ENCODE data around the gene KXD1. TPM values are rescaled to one million over a fixed set of nuclear protein-coding genes. Genes with fewer than 3 reads are reported as not detected.
"Not testable (repeated sequence)": the region's sequence is repeated elsewhere in the genome, so short reads cannot be mapped to it uniquely, and the experiment has no call there.

The KXD1 gene
- total RNA-seq, 4 donors from 2014 or later = 30.3 to 113 (median 82.5) TPM

DNA sequence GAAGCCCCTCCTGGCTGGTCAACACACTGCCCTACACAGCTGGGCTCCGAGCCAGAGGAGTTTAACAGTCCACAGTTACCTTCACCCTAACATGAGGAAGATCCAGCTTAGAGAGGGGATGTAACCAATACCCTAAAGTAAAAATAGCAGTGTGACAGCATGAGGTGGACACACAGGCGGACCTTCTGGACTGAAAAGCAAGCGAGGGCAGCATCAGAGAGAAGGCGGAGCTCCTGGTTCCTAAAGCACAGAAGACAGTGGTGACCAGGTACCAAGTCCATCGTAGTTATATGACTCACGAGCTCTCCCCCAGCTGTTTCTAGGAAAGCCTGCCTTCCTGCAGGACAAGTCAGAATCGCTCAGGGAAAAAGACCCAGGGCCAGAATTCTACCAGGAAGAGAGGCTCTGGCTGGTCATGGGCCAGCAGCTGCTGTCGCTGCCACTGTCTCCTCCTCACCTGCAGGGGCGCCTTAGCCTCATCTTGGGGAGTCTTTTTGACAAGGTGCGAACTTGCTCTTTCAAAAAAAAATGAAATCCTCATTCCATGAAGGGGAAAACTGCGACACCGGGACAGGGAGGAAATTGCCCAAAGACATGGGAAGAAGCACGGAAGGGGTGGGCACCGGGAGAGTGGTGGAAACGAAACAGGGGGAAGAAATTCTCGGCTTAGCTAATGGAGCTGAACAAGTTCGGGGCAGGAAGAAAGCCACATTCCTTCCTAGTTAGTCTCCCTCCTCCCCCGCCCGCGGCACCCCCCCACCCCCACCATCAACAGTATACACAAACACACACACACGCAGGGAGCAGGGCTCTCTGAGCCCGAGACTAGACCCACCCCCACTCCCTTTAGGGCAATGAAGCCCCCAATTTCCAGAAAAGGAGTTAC lies 37.5 kb upstream of the KXD1 start:
- intact Hi-C loops (cut with DNase I; ENCODE audit: low total_unique reads) = no loop called here
- peaks cover 0 to 4% of the 10 kb centered on the region in 2 donors for H3K4me1 ChIP-seq
- peak; percentile 14 to 21 for TF ChIP-seq POLR2A (IDR thresholded peaks at IDR 0.05)
- TF ChIP-seq, protein P1, sequence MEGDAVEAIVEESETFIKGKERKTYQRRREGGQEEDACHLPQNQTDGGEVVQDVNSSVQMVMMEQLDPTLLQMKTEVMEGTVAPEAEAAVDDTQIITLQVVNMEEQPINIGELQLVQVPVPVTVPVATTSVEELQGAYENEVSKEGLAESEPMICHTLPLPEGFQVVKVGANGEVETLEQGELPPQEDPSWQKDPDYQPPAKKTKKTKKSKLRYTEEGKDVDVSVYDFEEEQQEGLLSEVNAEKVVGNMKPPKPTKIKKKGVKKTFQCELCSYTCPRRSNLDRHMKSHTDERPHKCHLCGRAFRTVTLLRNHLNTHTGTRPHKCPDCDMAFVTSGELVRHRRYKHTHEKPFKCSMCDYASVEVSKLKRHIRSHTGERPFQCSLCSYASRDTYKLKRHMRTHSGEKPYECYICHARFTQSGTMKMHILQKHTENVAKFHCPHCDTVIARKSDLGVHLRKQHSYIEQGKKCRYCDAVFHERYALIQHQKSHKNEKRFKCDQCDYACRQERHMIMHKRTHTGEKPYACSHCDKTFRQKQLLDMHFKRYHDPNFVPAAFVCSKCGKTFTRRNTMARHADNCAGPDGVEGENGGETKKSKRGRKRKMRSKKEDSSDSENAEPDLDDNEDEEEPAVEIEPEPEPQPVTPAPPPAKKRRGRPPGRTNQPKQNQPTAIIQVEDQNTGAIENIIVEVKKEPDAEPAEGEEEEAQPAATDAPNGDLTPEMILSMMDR (IDR thresholded peaks at IDR 0.05) = peak; percentile 53 to 59 (median 58)

DNA sequence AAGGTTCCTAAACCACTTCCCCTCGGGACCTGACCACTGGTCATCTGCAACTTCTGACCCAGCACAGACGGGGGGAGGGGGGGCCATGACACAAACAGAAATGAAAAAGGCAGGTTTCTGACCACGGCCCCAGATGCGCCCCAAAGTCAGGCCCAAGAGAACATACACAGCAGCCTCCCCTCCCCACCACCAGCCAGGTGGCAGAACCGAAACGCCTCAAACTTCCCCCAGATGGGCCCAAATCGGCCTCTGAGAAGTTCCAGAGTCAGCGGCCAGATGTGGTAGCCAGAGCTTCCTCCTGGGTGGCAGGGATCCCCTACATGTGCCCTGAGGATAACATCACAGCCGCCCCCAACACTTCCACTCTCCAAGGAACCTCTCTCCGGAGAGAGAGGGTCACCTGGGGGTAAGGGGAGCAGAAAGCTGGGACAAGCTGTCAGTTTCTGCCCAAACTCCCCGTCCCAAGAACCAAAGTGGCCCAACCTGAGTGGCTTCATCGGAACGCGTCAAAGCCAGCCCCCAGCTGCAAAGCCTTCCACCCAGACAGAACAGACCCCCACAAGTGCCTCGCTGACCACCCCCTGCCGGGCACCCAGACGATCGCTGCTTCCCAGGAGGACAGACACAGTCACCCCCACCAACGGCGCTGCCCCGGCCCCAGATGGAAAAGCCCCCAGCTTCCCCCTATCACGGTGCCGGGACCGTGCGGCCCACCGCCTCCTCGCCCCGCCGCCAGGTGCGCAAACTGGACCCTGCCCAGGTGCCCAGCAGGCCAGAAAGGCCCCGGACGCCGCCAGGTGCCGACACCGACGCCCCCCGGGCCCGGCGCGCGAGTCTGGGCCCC lies 36.6 kb upstream of the KXD1 start:
- Histone ChIP-seq H3K4me1 (no peaks in the 10 kb centered on the region), H3K36me3 (no peaks in the 10 kb centered on the region), H3K27me3 (no peaks in the 10 kb centered on the region), H3K9me3 (no peaks in the 10 kb centered on the region), H3K4me3 (peak overlapping the region; percentile 77 to 79), H3K27ac (peak overlapping the region; percentile 94)
- no peak for TF ChIP-seq POLR2A (IDR thresholded peaks at IDR 0.05)
- TF ChIP-seq, protein P1 (IDR thresholded peaks at IDR 0.05) = no peak
- intact Hi-C loops (cut with DNase I; ENCODE audit: low total_unique reads) = no loop called here
- DNase-seq = peak; percentile 45

More for the DNA sequence above, 37.5 kb upstream of the KXD1 start:
- DNase-seq = peak; percentile 72 to 80
- no peaks in the 10 kb centered on the region for H3K27me3 ChIP-seq
- H3K36me3 ChIP-seq = no peaks in the 10 kb centered on the region
- H3K27ac ChIP-seq = peak overlapping the region; percentile 94
- peak overlapping the region; percentile 77 to 79 for H3K4me3 ChIP-seq
- no peaks in the 10 kb centered on the region for H3K9me3 ChIP-seq

DNA sequence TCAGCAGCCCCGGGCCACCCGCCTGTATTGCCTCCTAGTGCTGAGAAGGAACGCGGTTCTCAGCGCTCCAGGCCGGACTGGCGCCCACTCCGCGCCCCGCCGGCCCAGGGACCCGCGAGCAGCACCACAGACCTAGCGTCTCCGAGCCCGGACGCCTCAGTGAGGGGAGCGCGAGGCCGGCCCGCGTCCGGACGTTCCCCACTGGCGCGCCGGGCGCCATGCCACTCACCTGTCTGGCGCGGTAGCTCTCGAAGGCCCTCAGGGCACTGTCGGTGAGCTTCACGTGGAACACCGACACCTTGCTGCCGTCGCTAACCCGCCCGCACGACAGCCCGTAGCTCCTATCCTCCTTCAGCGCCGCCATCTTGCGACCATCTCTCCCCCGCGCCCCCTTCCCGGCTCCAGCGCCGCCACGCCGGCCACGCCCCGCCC lies 36.0 kb upstream of the KXD1 start, which contains the start of gene ELL:
TSS of gene ELL (minus strand) at position 379 of the 432 bp plus-strand sequence. CDS start at position 364, 15 bp downstream.
- no peak for DNase-seq
- no peaks in the 10 kb centered on the region for H3K9me3 ChIP-seq
- H3K27ac ChIP-seq = peak within 1 kb of the TSS; percentile 94
- H3K4me3 ChIP-seq = peak within 1 kb of the TSS; percentile 77 to 79
- TF ChIP-seq, protein P1 (IDR thresholded peaks at IDR 0.05) = peak in 1 of 4 experiments; percentile 29
- TF ChIP-seq POLR2A (IDR thresholded peaks at IDR 0.05) = peak; percentile 93 to 97
- no peaks in the 10 kb centered on the region for H3K4me1 ChIP-seq
- no peaks in the 10 kb centered on the region for H3K27me3 ChIP-seq
- intact Hi-C loops (cut with DNase I; ENCODE audit: low total_unique reads) = no loop called here
- no peaks in the 10 kb centered on the region for H3K36me3 ChIP-seq

DNA sequence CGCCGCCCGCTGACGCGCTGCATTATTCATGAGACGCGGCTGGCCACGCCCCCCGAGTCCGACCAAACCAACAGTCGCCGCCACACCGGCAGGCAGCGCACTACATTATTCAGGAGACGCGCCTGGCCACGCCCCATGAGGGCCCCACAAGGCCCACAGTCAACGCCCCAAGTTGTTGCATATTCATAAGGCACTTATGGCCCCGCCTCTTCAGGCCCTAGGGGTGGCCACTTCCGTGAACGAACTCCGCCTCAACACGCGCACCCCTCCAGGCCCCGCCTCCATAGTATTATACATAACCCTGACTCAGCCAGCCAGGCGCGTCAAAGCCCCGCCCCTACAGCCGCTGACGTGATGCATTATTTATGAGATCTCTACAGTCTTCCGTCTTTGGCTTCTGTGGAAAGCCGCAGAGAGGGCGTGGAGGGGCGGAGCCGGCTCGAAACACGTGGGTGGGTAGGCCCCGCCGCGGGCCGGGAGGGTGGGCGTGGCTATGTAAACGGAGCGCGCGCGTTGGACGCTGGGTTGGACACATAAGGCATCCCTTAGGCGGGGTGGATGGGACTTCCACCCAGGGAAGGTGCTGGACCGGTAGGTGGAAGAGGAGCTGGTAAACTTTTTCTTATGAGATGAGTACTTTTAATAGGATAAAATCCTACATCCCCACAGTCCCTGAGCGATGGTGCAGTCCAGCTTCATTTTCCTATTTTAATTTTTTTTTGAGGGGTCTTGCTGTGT lies 35.4 kb upstream of the KXD1 start:
- H3K27ac ChIP-seq = peak overlapping the region; percentile 51 to 94
- intact Hi-C loops (cut with DNase I; ENCODE audit: low total_unique reads) = no loop called here
- no peaks in the 10 kb centered on the region for H3K27me3 ChIP-seq
- H3K4me3 ChIP-seq = peak overlapping the region; percentile 77 to 79
- H3K4me1 ChIP-seq = no peaks in the 10 kb centered on the region
- TF ChIP-seq POLR2A (IDR thresholded peaks at IDR 0.05) = peak; percentile 18 to 31
- TF ChIP-seq, protein P1 (IDR thresholded peaks at IDR 0.05) = peak in 2 of 4 experiments; percentile 24 to 29
- no peaks in the 10 kb centered on the region for H3K36me3 ChIP-seq
- H3K9me3 ChIP-seq = no peaks in the 10 kb centered on the region
- DNase-seq = peak; percentile 100

DNA sequence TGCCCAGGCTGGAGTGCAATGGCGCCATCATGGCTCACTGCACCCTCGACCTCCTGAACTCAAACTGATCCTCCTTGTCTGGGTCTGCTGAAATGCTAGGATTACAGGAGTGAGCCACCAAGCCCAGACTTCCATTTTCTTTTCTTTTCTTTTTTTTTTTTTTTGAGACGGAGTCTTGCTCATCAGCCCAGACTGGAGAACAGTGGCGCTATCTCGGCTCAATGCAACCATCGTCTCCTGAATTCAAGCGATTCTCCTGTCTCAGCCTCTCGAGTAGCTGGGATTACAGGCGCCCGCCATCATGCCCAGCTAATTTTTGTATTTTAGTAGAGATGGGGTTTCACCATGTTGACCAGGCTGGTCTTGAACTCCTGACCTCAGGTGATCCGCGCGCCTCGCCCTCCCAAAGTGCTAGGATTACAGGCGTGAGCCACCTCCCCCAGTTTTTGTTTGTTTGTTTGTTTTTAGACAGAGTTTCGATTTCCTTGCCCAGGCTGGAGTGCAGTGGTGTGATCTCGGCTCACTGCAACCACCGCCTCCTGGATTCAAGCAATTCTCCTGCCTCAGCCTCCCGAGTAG lies 34.7 kb upstream of the KXD1 start:
- H3K4me1 ChIP-seq; DNase-seq; H3K27me3 ChIP-seq; H3K9me3 ChIP-seq; intact Hi-C loops (cut with DNase I; ENCODE audit: low total_unique reads); H3K36me3 ChIP-seq: not testable (repeated sequence)
- peak overlapping the region in 1 of 2 donors; percentile 8 for H3K4me3 ChIP-seq
- peak overlapping the region; percentile 51 to 56 for H3K27ac ChIP-seq

Measured in uterus (tissue), 4 donors.